ENCODE data around the gene HCFC1R1.

DNA sequence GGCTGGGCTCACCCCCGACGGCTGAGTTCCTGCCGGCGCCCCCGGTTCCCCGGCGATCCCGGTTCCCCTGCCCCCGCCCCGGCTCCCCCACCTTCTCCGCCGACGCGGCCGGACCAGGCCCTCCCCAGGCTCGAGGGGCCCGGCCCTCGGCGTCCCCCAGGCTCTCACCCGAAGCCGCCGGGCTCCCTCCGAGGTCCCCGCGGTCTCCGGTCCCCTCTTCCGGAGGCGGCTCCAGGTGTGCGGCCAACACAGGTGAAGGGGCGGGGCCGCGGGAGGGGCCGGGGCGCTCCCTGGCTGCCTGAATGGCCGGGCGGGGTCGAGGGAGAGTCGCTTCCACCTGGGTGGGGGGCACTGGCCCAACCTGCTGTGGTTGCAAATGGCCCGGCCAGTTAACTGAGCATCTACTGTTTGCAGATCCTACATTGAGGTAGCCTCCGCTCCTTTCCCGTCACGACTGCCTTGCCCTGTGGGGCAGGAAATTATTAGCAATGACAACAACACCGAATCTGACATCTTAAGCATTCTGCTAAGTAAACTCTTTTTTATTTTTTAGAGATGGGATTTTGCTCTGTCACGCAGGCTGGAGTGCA is 13.1 kb upstream of the HCFC1R1 start, which contains the start of gene BICDL2:
- no peak for TF ChIP-seq CTCF (IDR thresholded peaks at IDR 0.05)
- TF ChIP-seq POLR2A (IDR thresholded peaks at IDR 0.05), result no peak
- TF ChIP-seq POLR2AphosphoS5 (IDR thresholded peaks at IDR 0.05), result no peak
- TF ChIP-seq EP300 (IDR thresholded peaks at IDR 0.05), result no peak

All from sigmoid colon (tissue), 4 donors.